ENCODE data around the gene FBXL7.

FBXL7 gene

DNA sequence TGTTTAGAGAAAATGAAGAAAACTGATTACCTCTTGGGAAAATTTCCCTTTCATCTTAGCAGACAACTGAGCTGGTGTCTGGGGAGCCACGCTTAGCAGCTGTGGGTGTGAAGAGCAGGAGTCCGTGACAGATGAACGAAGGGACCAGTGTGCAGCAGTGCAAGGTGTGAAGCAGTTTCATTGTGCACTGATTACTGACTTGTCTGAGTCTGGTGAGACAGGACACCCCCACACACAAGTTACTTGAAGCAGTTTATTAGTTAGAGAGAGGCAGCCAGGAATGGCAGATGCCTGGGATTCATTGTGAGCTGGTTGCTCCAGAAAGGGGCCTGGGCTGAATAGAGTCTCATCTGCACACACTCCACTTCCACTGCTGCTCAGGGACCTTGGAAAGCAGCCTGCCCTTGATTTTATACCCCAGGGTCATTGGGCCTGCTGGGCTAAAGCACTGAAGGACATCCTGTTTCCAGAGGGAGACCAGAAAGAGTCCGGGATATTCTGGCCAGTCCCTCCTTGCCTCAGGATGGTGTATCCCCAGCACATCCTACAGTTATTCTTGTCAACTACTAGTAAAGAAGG lies 47.4 kb downstream of the FBXL7 start:
- DNase-seq = no peak

DNA sequence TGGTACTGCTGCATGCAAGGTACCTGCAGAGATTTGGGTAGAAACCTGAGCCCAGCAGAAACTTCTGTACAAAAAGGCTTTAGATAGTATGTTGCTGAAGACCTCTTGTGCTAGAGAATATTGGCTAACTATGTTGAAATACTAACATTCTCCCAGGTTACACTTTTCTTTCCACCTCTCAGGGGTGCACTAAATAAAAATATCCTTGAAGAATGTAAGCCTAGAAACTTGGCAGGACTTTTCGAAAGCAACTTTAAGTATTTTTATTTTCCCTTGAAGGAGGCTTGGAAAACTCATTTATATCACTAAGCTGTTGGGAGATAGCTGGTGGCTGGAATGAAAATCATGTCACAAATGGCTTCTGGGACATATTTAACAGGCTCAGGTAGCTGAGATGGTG lies 50.0 kb downstream of the FBXL7 start:
- DNase-seq = no peak

DNA sequence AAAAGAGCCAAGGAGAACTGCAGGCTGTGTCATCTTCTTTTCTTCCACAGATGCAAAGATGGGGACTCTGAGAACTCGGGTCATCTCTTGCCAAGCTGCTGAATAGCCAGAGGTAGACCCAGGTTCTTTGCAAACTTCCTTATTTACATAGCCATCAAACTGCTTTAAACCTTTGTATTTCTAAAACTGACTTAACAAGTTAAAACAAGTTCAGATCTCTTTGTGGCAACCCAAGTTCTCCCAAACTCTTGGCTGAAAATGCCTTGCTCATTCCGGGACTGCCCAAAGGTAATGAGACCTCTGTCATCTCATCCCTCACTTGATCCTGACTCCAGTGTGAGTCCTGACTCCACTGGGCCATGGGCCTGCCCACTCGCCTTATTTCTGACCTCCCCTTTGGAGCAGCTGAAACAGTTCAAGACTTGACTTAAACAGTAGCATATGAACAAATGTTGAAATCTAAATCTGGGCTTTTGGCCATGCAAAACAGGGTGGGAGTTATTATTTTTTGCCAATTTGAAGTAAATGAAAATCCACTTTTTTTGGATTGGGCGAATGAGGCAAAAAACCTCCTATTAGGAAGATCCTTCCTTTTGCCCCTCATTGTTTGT lies 50.6 kb downstream of the FBXL7 start:
- DNase-seq = no peak

DNA sequence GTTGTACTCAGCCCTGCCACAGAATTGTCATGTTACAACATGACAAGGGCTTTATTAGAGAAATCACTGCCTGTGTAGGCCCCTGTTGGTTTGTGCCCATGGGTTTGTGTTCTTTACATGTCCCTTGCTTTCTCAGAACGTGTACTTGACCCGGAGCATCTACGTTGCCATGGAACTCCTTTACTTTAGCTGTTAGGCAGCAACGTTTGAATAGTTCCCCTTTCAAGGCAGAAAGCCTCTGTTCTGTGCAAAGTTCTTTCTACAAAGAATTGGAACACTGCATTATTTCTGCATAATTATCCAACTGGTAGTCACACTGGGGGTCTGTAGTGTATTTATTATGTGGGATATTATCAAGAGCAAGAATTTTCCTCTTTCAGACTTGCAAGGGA lies 51.1 kb downstream of the FBXL7 start:
- no peak for DNase-seq

DNA sequence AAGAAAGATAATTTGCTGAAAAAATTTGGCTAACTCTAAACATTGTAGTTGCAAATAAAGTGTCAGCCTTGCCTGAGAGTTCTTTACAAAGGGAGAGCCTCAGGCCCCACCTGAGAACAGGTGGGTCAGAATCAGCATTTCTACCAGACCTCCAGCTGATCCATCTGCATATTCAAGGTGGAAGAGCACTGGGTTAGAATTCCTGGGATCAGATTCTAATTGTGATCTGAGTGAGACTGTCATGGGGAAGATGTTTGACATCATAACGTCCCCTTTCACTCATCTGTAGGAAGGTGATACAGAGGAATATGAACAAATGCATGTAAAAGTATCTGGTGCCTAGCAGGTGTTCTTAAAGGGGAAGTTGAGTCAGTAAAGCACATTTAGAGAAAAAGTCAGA lies 54.6 kb downstream of the FBXL7 start:
- no peak for DNase-seq

DNA sequence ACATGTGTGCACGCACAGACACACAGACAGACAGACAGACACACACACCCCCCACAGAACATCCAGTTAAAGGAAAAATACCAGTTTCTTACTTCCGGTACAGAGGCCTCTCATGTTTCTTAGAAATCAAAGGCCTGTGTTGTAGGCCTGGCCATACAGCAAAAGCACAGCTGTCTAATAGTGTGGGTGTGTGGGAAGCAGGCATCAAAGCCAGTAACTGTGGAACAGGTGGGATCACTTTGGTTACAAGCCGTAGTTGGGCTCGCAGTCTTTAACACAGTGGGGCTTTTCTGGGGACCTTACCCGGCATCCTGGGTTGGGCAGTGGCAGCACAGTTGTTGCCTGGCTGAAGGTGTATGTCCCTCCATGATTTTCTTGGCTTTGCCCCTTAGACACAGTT lies 55.2 kb downstream of the FBXL7 start:
- DNase-seq = no peak

DNA sequence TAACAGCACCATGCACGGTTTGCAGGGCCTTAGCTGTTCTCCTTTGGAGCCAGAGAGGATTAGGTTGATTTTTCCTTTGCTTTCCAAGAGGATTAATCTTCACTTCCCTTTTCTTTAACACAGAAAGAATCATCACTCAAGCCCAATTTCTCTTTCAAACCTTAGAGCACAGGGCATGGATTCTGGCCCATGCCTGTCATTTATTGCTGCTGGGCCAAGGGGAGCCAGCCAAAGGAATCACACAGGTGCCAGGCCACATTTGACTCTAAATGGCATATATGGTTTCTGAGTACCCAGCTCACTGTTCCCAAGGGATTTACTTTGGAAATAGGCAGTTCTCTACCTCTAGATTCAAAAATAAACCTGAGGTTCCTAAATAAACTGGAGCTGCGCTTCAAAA lies 58.3 kb downstream of the FBXL7 start:
- no peak for DNase-seq

DNA sequence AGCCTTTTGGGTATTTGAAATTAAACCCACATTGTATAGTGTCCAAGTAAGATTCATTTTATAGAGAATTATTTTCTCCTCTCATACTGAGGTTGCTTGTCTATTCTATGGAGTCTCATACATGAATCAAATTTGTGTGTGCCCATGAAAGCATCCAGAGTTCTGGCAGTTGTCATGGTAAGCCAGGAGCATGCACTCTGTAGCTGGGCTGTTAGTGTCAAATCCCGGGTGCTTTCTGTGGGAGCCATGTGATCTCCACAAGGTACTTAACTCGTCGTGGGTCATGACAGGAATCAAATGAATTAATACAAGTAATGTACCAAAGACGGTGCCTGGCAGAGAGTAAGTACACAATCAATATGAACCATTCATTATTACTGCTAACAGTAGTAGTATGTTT lies 58.7 kb downstream of the FBXL7 start:
- DNase-seq = no peak

DNA sequence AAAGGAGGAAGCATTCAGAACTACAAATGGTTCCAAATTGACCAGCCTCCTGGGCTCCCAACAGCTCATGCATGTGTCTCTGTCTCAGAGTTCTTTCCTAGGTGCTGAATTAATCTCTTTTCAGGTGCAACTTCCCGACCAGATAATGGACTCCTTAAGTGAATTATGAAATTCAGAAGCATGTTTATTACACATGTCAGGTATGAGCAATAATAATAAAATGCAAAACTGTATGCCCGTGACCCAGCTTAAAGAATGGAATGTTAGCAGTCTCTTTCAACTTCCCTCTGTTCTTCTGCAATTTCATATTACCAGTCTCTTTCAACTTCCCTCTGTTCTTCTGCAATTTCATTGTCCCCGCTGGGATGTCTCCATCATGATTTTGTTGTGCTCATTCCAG lies 60.4 kb downstream of the FBXL7 start:
- DNase-seq = no peak

DNA sequence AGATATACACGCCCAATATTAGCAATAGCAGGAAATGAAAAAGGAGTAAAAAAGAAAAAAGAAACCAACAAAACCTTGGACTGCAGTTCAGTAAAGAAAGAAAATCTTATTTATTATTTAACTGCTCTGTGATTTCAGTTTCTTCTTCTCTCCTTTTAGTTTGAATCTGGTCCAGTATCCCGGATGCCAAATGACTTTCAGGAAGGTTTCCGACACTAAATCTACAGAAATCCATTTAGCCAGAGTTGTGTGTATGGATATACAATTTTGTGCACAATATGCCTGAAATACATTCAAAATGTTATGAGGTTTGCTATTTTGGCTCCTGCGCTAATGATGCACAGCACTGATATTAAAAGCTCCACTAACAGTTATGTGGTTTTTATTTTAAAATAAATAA lies 64.5 kb downstream of the FBXL7 start:
- DNase-seq = no peak

DNA sequence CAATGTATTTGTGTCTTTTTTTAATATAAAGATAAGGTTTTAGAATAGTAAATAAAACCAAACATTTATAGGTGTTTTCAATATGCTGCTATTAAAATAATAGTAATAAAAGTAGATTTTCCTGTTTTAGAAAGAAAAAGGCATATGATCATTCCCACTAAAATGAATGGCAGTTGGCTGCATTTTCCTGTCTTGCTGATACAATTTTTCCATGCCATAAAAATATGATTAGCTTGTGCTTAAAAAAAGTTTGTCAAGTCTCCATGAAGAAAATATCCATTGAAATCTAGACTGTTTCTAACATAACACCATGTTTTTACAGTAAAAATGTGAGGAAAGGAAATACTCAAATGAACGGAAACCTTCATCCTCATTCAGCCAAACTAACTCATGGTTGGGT lies 65.0 kb downstream of the FBXL7 start:
- no peak for DNase-seq

DNA sequence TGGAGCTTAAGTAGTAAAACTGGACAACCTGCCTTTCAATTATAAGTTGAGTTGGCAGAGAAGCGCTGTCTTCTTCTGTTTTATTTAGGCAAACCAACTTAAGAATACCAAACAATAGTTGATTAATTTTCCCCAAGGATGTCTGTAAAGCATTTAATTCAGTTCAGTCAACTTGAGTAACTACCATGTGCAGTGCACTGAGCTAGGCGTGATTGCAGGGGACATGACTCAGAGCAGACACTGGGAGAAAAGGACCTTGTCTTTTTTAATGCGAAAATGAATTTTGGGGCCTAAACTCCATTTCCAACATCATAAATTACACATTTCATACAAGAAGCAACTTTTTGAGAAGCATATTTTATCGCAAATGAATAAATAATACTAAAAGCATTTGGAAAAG lies 66.3 kb downstream of the FBXL7 start:
- no peak for DNase-seq

DNA sequence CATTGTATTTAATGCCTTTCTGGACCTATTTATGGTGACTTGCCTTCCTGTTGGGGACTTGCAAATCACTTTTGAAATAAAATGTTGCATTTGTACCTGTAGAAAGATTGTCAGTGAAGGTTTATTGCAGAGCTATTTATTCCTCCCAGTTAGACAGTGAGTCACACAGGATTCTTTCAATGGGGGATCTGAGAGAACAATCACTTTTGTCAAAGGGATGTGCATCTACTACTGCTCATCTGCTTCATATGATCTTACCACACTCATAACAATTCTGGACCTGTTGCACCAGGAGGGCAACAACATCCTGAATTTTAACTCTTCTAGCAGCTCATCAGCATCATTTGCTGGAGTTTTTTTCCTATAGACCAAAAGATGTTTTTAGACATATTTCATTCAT lies 66.8 kb downstream of the FBXL7 start:
- DNase-seq = no peak

DNA sequence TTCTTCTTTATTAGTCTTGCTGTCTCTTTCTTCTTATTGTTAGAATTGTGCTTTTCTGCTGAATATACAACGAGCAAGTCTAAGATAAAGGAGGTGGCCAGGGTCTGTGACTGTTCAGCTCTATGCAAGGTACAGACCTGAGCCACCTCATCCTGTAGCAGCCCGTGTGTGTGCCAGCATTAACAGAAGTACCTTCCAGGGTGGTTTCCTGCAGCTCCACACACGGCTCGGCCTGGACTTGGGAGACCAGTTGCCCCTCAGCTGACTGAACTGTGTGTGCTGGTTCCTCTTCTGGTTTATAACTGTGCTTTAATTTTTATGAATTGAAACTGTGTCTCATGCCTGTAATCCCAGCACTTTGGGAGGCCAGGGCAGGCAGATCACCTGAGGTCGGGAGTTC lies 70.5 kb downstream of the FBXL7 start:
- no peak for DNase-seq

DNA sequence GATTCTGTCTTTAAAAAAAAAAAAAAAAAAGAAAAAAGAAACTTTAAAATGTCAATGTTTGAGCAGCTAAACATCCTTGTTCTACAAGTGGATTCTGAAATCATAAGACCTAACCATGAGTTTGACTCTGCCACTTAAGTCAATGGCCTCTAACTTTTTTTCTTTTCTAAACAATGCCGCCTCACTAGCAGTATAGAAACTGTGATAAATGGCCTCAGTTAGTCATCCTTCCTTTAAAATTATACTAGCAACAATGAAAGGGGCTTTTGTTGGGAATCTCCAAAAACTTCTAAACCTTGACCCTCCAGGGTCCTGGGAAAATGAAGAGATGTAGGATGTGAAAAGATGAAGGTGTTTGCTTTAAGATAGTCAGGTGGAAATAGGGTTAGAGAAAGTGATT lies 71.1 kb downstream of the FBXL7 start:
- no peak for DNase-seq

DNA sequence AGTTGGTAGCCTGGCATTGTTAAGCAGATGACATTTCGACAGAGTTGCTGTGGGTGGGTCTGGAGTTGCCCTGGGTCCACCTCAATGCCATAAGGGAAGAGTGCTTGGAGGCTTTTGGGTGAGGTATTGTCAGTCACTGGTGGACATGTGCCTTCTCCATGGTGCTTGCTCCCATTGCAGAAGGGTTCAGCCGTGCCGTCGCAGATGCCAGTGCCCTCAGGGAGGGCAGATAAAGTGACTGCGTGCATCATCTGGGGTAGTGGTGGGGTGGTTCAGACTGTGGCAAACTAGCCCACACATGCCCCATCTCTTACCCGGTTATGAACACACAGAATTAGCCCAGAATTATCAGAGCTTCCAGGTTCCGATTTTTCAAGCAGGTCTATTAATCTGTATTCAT lies 71.6 kb downstream of the FBXL7 start:
- no peak for DNase-seq

DNA sequence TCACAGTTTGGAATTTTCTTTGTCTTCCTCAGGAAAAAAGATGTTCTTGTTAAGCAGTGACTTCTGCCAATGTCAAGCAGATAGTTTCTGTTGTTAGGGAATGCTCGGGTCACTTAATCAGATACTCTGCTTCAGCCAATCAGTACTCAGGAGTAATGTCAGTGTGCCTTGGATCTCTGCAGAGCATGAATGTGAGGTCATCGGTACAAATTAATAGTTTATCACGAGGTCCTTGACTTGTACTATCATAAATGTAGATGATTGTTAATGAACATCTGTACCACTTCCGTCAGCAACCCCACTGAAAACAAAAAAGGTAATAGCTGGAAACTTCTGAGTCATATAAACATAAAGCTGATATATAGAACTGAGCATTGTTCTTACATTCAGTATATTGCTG lies 73.6 kb downstream of the FBXL7 start:
- DNase-seq = no peak

DNA sequence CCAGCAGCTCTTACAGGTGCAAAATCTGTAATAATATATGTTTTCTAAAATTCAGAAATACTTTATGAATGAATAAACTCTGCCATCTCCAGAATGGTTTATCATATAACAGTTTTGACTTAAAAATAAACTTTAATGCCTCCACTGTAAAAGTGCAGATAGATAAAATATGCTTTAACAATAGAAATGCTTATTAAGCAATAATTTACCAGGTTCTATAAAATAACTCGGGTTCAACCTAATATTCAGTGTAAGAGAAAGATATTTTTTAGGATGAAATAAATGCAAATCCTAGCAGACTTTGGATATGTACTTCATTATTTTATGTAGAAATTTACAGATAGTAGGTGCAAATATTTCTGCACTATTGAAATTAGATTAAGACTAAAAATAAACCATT lies 74.1 kb downstream of the FBXL7 start:
- DNase-seq = no peak

DNA sequence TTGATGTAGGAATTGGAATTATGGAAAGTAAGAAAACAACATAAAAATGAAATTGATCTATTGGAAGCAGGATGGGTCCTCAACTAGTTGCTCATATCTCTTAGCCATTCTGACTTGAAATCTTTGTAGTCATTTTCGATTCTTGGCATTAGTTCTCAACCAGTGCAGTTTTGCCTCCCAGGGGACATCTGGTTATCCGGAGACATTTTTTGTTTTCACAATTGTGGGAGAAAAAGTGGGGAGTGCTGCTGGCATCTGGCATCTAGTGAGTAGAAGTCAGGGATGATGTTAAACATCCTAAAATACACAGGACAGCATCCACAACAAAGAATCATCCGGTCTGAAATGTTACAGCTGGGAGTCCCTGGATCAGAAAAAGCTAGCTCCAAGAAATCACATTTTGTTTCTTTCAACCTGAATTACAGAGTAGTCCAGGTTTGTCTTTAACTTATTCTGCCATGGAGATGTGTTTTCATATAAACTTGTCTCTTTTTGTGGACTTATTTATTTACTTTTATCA lies 74.9 kb downstream of the FBXL7 start:
- DNase-seq = no peak

DNA sequence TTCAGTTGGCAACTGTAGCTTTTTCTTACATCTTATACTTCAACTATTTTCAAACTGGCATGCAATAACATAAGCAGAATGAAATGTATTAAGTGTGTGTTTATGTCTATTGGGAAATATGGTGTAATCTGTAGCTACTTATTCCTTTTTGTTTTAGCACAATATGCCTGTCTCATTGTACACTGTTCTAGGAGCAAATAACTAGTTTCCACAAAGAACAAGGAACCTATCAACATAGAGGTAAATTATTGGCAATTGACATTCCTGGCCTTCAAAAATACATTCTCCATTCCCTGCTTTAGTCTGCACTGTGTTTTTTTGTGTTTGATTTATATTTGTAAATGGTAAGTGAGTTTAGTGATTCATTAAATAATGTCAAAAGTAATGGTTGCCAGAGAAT lies 75.7 kb downstream of the FBXL7 start:
- no peak for DNase-seq

DNA sequence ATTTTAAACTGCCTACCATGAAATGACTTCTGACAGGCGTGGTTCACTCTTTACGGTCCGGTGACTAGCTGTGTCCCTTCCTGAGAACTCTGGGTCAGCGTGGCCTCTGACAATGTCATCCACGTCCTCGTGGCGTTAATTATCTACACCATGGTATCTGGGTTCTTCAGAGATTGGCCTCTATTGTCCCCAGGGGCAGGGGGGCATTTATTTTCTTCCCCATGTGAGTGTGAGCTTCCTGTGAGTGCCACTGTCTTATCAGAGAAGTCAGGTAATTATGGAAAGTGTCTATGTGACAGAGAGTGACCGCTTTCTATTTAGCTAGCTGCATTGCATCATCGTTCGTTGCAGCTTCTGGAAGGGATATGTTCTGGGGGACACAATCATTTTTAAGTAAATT lies 77.2 kb downstream of the FBXL7 start:
- no peak for DNase-seq

DNA sequence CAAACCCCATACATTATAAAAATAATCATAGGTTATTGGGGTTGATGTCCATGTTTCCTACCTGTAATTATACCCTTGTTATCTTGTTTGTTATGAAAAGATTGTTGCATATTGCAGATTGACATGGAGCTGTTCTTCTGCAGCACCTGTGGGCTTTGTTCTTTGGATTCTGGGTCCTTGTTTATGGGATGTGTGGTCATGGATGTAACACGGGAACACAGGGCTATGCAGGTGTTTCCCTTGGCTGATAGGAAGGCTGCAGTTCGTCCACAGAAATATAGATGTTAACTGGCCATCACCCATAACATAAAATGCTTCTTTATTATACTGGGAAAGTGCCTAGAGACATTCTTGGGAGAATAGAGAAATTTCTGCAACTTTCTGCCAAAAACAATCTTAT lies 77.9 kb downstream of the FBXL7 start:
- no peak for DNase-seq

DNA sequence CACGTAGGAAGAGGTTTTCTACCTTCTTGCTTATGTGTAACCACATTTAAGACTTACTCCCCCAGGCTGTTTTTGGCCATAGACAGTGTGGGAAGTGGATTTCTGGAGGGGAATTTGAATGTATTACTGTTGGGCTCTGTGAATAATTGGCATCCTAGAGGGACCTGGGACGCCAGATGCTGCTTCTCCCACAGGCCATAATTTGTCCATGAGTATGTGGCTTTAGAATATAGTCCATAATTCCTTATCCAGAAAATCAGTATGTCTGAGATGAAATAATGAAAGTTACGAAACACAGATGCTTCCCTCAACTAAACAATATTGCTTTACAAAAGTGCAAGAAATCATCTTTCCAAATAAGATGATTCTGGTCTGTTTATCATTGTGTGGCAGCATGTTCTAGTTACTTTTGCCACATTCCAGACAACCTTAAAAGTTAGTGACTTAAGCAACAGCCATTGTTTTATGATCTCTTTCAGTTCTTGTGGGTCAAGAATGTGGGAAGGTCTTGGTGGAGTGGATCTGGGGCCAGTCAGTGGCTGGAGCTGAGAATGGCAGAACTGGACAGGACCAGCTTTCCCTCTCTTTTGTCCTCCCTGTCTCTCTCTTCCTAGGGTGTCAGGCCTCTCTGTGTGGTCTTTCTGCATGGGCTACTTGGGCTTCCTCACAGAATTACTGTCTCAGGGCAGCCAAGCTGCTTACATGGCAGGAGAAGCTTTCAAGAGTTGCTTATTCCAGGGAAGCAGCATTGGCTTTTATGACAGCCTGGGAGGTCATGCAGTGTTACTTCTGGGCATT lies 79.4 kb downstream of the FBXL7 start:
- DNase-seq = no peak

DNA sequence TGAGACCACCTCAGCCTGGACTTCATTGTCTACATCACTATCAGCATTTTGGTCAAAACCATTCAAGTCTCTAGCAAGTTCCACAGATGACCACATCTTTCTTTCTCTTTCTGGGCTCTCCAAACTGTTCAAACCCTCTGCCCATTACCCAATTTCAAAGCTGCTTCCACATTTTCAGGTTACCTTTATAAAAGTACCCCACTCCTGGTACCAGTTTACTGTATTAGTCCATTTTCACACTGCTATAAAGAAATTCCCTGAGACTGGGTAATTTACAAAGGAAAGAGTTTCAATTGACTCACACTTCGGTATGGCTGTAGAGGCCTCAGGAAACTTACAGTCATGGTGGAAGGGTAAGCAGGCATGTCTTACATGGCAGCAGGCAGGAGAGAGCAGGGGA lies 84.5 kb downstream of the FBXL7 start:
- no peak for DNase-seq

DNA sequence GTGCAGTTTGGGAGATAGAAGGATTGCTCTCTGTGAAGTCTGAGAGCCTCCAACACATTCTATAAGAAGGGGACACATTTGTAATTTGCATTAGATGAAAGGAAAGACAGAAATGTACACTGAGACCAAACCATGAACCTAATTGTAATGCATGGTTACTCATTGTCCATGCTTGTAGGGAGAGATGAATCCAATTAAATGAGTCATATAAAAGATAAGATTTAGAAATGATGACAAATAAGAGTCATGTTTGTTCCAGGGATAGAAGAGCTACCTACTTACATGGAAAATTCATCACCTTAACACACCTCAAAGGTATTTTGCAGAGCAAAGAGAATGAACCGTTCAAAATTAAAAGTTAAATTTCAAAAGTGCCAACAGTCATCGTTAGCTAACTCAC lies 85.1 kb downstream of the FBXL7 start:
- no peak for DNase-seq
